Fibroblast of gingiva (primary cell): ENCODE data around the gene STAMBPL1.

ENCODE experiments used
- DNase-seq: peaks from one replicate; pipeline ENCODE4 v3.0.0-alpha.2; 2011; ENCODE audit warnings: low read depth

Gene STAMBPL1

DNA sequence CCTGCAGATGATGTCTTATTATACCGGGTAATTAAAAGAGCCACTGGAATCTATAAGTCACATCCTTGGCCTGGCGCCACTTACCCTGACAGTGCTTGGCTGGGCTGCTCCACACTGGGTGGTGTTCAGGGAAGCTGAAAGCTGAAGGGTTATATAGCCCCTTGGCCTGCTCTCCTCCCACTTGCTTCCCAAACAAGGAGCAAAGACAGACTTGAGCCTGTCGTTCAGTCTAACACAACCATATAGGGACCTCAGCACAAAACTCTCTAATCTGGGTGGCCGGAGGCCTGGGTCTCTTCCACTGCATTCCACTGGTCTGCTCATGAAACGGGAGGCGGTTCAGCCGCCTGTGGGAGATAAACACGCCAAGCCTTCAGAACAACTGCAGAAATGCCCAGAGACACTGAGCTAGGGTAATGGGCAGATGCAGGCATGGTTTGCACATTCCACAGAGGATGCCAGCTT is 72.6 kb downstream of the STAMBPL1 start, which contains the start of gene ACTA2:
ACTA2 (minus strand) TSS at position 127 of the 465 bp plus-strand sequence. CDS start 3,843 bp downstream, outside the sequence.
- DNase-seq: peak; percentile 58

- no peak for DNase-seq
These were observed 73.6 kb downstream of the STAMBPL1 start for GRCh38 chr10:88953662-88954061.

DNA sequence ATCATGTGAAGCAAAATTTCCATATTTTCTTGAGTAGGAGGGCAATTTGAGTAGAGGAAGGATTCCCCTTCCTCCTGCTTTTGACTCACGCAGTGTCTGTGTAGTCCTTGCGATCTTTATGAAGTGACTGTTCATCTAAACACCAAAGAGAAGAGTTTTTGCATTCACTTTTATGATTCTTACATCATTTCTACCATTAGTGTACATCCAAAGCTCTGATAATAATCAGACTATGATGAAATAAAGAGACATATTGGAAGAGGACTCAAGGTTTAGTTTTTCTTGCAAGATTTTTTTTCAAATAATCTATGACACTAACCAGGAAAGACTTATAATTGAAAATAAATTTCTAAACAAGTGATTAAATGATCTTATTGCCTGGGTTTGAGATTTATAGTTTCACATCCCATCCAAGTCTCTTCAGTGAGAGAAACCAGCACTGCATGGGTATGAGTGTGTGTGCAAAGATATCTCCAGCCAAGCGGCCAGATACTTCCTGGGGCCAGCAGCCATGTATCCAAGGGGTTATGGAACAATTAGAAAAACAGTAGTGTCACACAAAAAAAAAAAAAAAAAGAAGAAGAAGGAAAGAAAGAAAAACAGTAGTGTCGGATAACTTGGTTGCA is 74.5 kb downstream of the STAMBPL1 start:
- DNase-seq: no peak

- no peak for DNase-seq
These were observed 77.3 kb downstream of the STAMBPL1 start for GRCh38 chr10:88957381-88957780.

GRCh38 chr10:88958721-88959120 is 78.7 kb downstream of the STAMBPL1 start:
- no peak for DNase-seq

DNA sequence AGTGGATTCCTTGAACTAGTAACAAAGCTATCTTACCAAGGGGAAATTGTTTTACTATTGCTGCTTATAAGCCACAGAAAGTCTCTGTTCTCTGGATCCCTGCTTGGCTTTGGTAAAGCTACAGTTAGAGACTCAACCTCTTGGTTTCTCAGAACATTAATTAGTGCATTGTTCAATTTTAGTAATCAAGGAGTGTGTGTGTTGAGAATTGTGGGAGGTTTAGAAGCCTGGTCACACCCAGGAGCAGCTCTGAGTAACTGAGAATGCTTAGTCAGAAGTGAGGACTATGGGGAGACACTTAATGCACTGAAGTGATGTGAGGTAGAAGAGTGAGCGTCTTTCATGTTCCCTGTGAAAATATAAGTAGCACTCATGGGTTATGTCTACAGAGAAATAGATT is 80.8 kb downstream of the STAMBPL1 start:
- DNase-seq: no peak

- no peak for DNase-seq
These were observed 81.2 kb downstream of the STAMBPL1 start for GRCh38 chr10:88961266-88961665.

- no peak for DNase-seq
These were observed 82.3 kb downstream of the STAMBPL1 start for GRCh38 chr10:88962336-88962735.

- no peak for DNase-seq
These were observed 83.3 kb downstream of the STAMBPL1 start for GRCh38 chr10:88963318-88963717.

DNA sequence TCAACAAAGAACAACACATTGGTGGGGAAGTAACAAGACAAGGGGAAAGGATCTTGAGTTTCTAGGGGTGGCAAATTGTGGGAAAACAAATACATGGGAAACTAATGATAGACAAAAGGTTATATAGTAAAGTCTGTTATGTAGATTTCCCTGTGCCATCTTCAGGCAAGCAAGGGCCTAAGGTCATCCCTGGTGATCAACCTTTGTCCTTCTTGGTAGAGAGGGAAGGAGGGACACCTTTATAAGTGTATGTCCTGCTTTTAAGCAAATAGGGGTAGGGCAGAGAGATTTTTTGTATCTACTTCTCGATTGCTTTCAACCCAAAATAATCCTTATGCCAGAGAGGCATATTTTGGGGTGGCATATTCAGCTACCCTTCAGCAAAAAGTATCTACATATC is 84.3 kb downstream of the STAMBPL1 start:
- DNase-seq: no peak

DNA sequence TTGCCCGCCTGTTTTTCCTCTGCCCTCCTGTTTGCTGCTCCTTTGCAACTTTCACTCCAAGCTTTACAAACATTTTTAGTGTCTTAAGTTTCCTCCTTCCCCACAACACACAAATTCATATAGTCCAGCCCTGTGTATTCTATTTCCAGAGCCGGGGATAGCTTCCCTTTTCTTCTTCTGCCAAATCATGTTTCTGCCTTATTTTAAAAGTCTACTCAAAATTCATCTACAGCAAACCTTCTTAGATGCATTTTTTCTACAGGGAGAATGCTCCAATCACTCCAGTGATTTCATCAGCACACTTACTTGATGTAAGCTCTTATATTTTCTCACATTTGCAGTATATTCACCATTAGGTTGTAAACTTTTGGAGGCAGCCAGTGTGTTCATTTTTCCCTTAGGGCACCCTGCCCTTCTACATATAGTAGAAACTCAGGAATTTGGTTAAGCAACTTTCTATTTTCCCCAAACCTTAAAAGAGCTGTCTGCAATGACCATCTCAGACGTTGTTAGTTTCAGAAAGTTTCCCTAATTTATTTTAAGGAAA is 84.9 kb downstream of the STAMBPL1 start:
- DNase-seq: no peak

- DNase-seq: no peak
These were observed 86.8 kb downstream of the STAMBPL1 start for GRCh38 chr10:88966797-88967196.

DNA sequence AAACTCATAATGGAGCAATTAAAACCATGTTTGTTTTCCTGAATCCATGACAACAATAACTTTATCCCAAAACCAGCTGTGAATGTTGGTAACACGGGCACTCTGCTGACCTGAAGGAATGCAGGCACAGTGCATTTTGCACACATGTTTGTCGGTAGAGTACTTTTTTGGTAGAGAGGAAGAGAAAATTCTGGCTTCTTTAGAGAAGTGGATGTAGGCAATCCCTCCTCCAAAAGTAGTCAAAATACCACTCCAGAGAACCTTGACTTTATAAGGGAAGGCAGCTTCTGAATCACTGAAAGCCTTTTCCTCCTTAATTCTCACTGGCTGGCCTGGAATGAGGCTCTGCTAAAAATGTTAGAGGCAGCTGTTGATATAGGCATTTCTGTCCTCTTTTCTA is 88.3 kb downstream of the STAMBPL1 start:
- peak; percentile 61 for DNase-seq

GRCh38 chr10:88971221-88972061 is 91.4 kb downstream of the STAMBPL1 start:
- peak; percentile 84 for DNase-seq
